Hepatocyte (in vitro differentiated cells): Measurements from ENCODE around the gene CERK. TPM values are rescaled to one million over a fixed set of nuclear protein-coding genes. Genes with fewer than 3 reads are reported as not detected.

Experiments
- DNase-seq: peaks from one replicate; pipeline ENCODE4 v3.0.0-alpha.2; 2016; ENCODE audit warnings: low spot score
- H2AFZ ChIP-seq: fragments of 200-600 bp; sonication (generic); 2 replicates; pipeline ENCODE4 v1.6.0; 2016; ENCODE audit warnings: antibody characterized with exemption, mild to moderate bottlenecking
- H3K27ac ChIP-seq: fragments of 200-600 bp; sonication (generic); 2 replicates; pipeline ENCODE4 v1.5.1; 2016; ENCODE audit warnings: mild to moderate bottlenecking
- H3K27me3 ChIP-seq: fragments of 200-600 bp; sonication (generic); 2 replicates; pipeline ENCODE4 v1.6.1; 2016
- H3K36me3 ChIP-seq: fragments of 200-600 bp; sonication (generic); replicated peaks from 2 replicates; pipeline ENCODE4 v1.5.1; 2016; ENCODE audit warnings: low read depth; ENCODE audit not compliant: insufficient read depth
- H3K4me1 ChIP-seq: fragments of 200-600 bp; sonication (generic); 2 replicates; pipeline ENCODE4 v1.5.1; 2016; ENCODE audit warnings: mild to moderate bottlenecking, moderate library complexity; ENCODE audit not compliant: insufficient read depth
- H3K4me2 ChIP-seq: fragments of 200-600 bp; sonication (generic); 2 replicates; pipeline ENCODE4 v1.6.0; 2016
- H3K4me3 ChIP-seq: fragments of 200-600 bp; sonication (generic); 2 replicates; pipeline ENCODE4 v1.5.1; 2016; ENCODE audit warnings: mild to moderate bottlenecking
- H3K79me2 ChIP-seq: fragments of 200-600 bp; sonication (generic); 2 replicates; pipeline ENCODE4 v1.6.0; 2017; ENCODE audit warnings: mild to moderate bottlenecking
- H3K9me2 ChIP-seq: fragments of 200-600 bp; sonication (generic); replicated peaks from 2 replicates; pipeline ENCODE4 v1.6.0; 2017; ENCODE audit warnings: mild to moderate bottlenecking; ENCODE audit not compliant: insufficient read depth
- H3K9me3 ChIP-seq: fragments of 200-600 bp; sonication (generic); 2 replicates; pipeline ENCODE4 v1.5.1; 2016; ENCODE audit warnings: low read depth, mild to moderate bottlenecking
- H4K20me1 ChIP-seq: fragments of 200-600 bp; sonication (generic); 2 replicates; pipeline ENCODE4 v1.6.0; 2016; ENCODE audit warnings: mild to moderate bottlenecking; ENCODE audit not compliant: insufficient read depth, poor library complexity, severe bottlenecking
- CTCF ChIP-seq: fragments of 200-600 bp; sonication (generic); IDR thresholded peaks from 2 replicates; pipeline ENCODE4 v1.5.1; 2016; ENCODE audit warnings: antibody characterized with exemption, mild to moderate bottlenecking; ENCODE audit not compliant: poor library complexity
- EZH2 ChIP-seq: fragments of 200-600 bp; sonication (generic); IDR thresholded peaks from 2 replicates; pipeline ENCODE4 v1.6.1; 2016; ENCODE audit warnings: antibody characterized with exemption, mild to moderate bottlenecking, borderline replicate concordance
- EZH2phosphoT487 ChIP-seq: fragments of 200-600 bp; sonication (generic); IDR thresholded peaks from one replicate; pipeline ENCODE4 v1.6.1; 2018; ENCODE audit warnings: antibody characterized with exemption, mild to moderate bottlenecking, low read depth, moderate library complexity; ENCODE audit not compliant: unreplicated experiment, severe bottlenecking
- WGBS: methylation state at CpG from one replicate; pipeline ENCODE4 v1.1.6; 2016; ENCODE audit warnings: low lambda C conversion rate; ENCODE audit errors: missing lambda C conversion rate; 5-methylcytosine and 5-hydroxymethylcytosine counted together
- polyA plus RNA-seq: library from polyadenylated mRNA; unstranded; fragments of >200 nt; fragmentation: Nextera tagmentation; extraction: Ambion mirVana; gene quantifications from 2 replicates; pipeline ENCODE4 v1.2.1, GENCODE V29; 2016
- total RNA-seq: library from RNA; depleted of rRNA; stranded (reverse); fragments of >200 nt; gene quantifications from 2 replicates; pipeline ENCODE4 v1.2.3, GENCODE V29; 2014

The CERK gene
- total and polyA plus RNA-seq, 2 experiments from 2014 or later, result 38.6 to 59.0 TPM

- Histone ChIP-seq H3K27me3 (no peaks in the 10 kb centered on the region), H3K36me3 (no peaks in the 10 kb centered on the region), H3K9me2 (no peaks in the 10 kb centered on the region), H3K4me3 (peak within 1 kb of the TSS; percentile 79), H3K4me1 (peaks cover 20% of the 10 kb centered on the region), H3K79me2 (peaks cover 58% of the 10 kb centered on the region), H3K9me3 (no peaks in the 10 kb centered on the region), H4K20me1 (no peaks in the 10 kb centered on the region), H3K4me2 (peak within 1 kb of the TSS; percentile 85), H2AFZ (peak within 1 kb of the TSS; percentile 70), H3K27ac (peak within 1 kb of the TSS; percentile 97)
- DNase-seq, result peak; percentile 97
- TF ChIP-seq EZH2 (no peak), EZH2phosphoT487 (no peak), CTCF (no peak)
- 3% methylated on average over 55 of the region's 66 CpGs for WGBS
These were observed 24.4 kb upstream of the CERK start, which contains the start of gene TBC1D22A for GRCh38 chr22:46762238-46763050. Gene TBC1D22A (plus strand): TSS chr22:46762650. CDS start chr22:46762787, 137 bp downstream.

- DNase-seq, result no peak
- H3K4me1 ChIP-seq, result peaks cover 20% of the 10 kb centered on the region
These were observed 23.6 kb upstream of the CERK start for GRCh38 chr22:46761539-46762237.

GRCh38 chr22:46761017-46761416 is 23.0 kb upstream of the CERK start:
- H3K4me1 ChIP-seq, result peaks cover 20% of the 10 kb centered on the region
- H3K4me3 ChIP-seq, result no peak overlapping the region
- no peak for DNase-seq
- no peak for TF ChIP-seq CTCF
- no peak for TF ChIP-seq EZH2phosphoT487
- no peak for TF ChIP-seq EZH2
- 90% methylated on average over 6 of the region's 6 CpGs for WGBS
- H3K27ac ChIP-seq, result no peak overlapping the region
- no peaks in the 10 kb centered on the region for H3K9me2 ChIP-seq
- H4K20me1 ChIP-seq, result no peaks in the 10 kb centered on the region
- no peak overlapping the region for H2AFZ ChIP-seq
- H3K27me3 ChIP-seq, result no peaks in the 10 kb centered on the region
- H3K79me2 ChIP-seq, result peaks cover 44% of the 10 kb centered on the region
- H3K4me2 ChIP-seq, result peak overlapping the region; percentile 85
- no peaks in the 10 kb centered on the region for H3K9me3 ChIP-seq
- H3K36me3 ChIP-seq, result no peaks in the 10 kb centered on the region

More at GRCh38 chr22:46761539-46762237, 23.6 kb upstream of the CERK start:
- no peaks in the 10 kb centered on the region for H3K27me3 ChIP-seq
- peak overlapping the region; percentile 70 for H2AFZ ChIP-seq
- peak overlapping the region; percentile 85 for H3K4me2 ChIP-seq
- 11% methylated on average over 17 of the region's 17 CpGs for WGBS
- peak overlapping the region; percentile 79 for H3K4me3 ChIP-seq
- H4K20me1 ChIP-seq, result no peaks in the 10 kb centered on the region
- TF ChIP-seq EZH2 (no peak), EZH2phosphoT487 (no peak)
- no peaks in the 10 kb centered on the region for H3K9me2 ChIP-seq
- peak overlapping the region; percentile 97 for H3K27ac ChIP-seq
- H3K79me2 ChIP-seq, result peaks cover 50% of the 10 kb centered on the region
- H3K36me3 ChIP-seq, result no peaks in the 10 kb centered on the region
- no peaks in the 10 kb centered on the region for H3K9me3 ChIP-seq

GRCh38 chr22:46758867-46759290 is 20.8 kb upstream of the CERK start:
- Histone ChIP-seq H3K4me1 (peaks cover 18% of the 10 kb centered on the region), H2AFZ (no peak overlapping the region), H4K20me1 (no peaks in the 10 kb centered on the region), H3K27ac (peak overlapping the region; percentile 85), H3K4me3 (no peak overlapping the region), H3K27me3 (no peaks in the 10 kb centered on the region), H3K4me2 (peak overlapping the region; percentile 53), H3K79me2 (peaks cover 25% of the 10 kb centered on the region), H3K36me3 (no peaks in the 10 kb centered on the region), H3K9me3 (no peaks in the 10 kb centered on the region), H3K9me2 (no peaks in the 10 kb centered on the region)
- TF ChIP-seq EZH2phosphoT487, result no peak
- TF ChIP-seq EZH2, result no peak
- peak; percentile 74 for TF ChIP-seq CTCF
- WGBS, result 50% methylated on average over 6 of the region's 6 CpGs
- DNase-seq, result peak; percentile 88
